GM18508 (cell line): ENCODE results near the gene ARHGEF6.
"Not testable (repeated sequence)": the region's sequence is repeated elsewhere in the genome, so short reads cannot be mapped to it uniquely, and the experiment has no call there.

Experiments
- ATAC-seq: cut with Tn5 transposase; IDR thresholded peaks from one replicate; pipeline ENCODE4 v1.9.1; 2021; ENCODE audit warnings: moderate number of reproducible peaks; ENCODE audit not compliant: insufficient read depth, unreplicated experiment

The ARHGEF6 gene

GRCh38 chrX:136784231-136784630 is 3.5 kb upstream of the ARHGEF6 start:
- no peak for ATAC-seq

- ATAC-seq = no peak
These were observed 2.4 kb upstream of the ARHGEF6 start for GRCh38 chrX:136783159-136783558.

- ATAC-seq = no peak
These were observed 557 bp upstream of the ARHGEF6 start for GRCh38 chrX:136781180-136781797.

- no peak for ATAC-seq
These were observed 491 bp downstream of the ARHGEF6 start for GRCh38 chrX:136780241-136780640.

- no peak for ATAC-seq
These were observed 1.4 kb downstream of the ARHGEF6 start for GRCh38 chrX:136779346-136779781.

- ATAC-seq = no peak
These were observed 1.8 kb downstream of the ARHGEF6 start for GRCh38 chrX:136778916-136779315.

GRCh38 chrX:136778020-136778419 is 2.7 kb downstream of the ARHGEF6 start:
- no peak for ATAC-seq

GRCh38 chrX:136773648-136774047 is 7.1 kb downstream of the ARHGEF6 start:
- no peak for ATAC-seq

- not testable (repeated sequence) for ATAC-seq
These were observed 8.9 kb downstream of the ARHGEF6 start for GRCh38 chrX:136771869-136772268.

GRCh38 chrX:136768469-136769084 is 12.2 kb downstream of the ARHGEF6 start:
- no peak for ATAC-seq

- peak; percentile 36 for ATAC-seq
These were observed 13.4 kb downstream of the ARHGEF6 start for GRCh38 chrX:136767104-136767941.

GRCh38 chrX:136766785-136767103 is 14.0 kb downstream of the ARHGEF6 start:
- no peak for ATAC-seq

- no peak for ATAC-seq
These were observed 14.8 kb downstream of the ARHGEF6 start for GRCh38 chrX:136765821-136766356.

- ATAC-seq = no peak
These were observed 16.5 kb downstream of the ARHGEF6 start for GRCh38 chrX:136764206-136764605.

GRCh38 chrX:136762820-136763452 is 17.8 kb downstream of the ARHGEF6 start:
- ATAC-seq = no peak

GRCh38 chrX:136761421-136761820 is 19.3 kb downstream of the ARHGEF6 start:
- no peak for ATAC-seq

- ATAC-seq = peak; percentile 63
These were observed 20.8 kb downstream of the ARHGEF6 start for GRCh38 chrX:136759968-136760367.

- no peak for ATAC-seq
These were observed 25.3 kb downstream of the ARHGEF6 start for GRCh38 chrX:136755411-136755810.

GRCh38 chrX:136754651-136755050 is 26.1 kb downstream of the ARHGEF6 start:
- no peak for ATAC-seq

- no peak for ATAC-seq
These were observed 27.9 kb downstream of the ARHGEF6 start for GRCh38 chrX:136752796-136753195.

GRCh38 chrX:136752346-136752745 is 28.4 kb downstream of the ARHGEF6 start:
- no peak for ATAC-seq
